ENCODE data around the gene ANKFN1.

DNA sequence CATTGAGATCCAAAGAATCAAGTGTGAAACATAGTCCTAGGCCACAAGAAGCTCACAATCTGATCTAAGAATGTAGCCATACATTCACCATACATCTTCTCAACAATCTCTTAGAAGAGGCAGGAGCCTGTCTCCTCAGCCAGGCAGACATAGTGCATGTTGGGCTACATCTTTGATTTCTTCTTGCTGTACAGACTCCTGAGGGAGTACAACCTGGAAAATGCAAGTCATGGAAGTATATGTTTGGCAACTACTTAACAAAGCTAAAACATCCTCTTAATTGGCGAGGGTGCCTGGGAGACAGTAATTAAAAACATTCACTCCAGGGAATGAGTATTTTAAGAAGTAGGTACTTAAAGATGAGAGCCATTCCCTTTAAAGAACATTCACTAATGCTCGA, 361.0 kb downstream of the ANKFN1 start:
- TF ChIP-seq, protein P1, sequence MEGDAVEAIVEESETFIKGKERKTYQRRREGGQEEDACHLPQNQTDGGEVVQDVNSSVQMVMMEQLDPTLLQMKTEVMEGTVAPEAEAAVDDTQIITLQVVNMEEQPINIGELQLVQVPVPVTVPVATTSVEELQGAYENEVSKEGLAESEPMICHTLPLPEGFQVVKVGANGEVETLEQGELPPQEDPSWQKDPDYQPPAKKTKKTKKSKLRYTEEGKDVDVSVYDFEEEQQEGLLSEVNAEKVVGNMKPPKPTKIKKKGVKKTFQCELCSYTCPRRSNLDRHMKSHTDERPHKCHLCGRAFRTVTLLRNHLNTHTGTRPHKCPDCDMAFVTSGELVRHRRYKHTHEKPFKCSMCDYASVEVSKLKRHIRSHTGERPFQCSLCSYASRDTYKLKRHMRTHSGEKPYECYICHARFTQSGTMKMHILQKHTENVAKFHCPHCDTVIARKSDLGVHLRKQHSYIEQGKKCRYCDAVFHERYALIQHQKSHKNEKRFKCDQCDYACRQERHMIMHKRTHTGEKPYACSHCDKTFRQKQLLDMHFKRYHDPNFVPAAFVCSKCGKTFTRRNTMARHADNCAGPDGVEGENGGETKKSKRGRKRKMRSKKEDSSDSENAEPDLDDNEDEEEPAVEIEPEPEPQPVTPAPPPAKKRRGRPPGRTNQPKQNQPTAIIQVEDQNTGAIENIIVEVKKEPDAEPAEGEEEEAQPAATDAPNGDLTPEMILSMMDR (IDR thresholded peaks at IDR 0.05): no peak
- no peak for TF ChIP-seq POLR2A (IDR thresholded peaks at IDR 0.05)
